Pulmonary artery endothelial cell (primary cell): Measurements from ENCODE around the gene CHST4. TPM values are rescaled to one million over a fixed set of nuclear protein-coding genes. Genes with fewer than 3 reads are reported as not detected.
"Not testable (repeated sequence)": the region's sequence is repeated elsewhere in the genome, so short reads cannot be mapped to it uniquely, and the experiment has no call there.

Experiments used
- DNase-seq: peaks from one replicate; pipeline ENCODE4 v3.0.0-alpha.2; 2011; ENCODE audit warnings: low read depth, low spot score
- total RNA-seq: library from RNA; depleted of rRNA; stranded (reverse); fragments of >200 nt; gene quantifications from 2 replicates; pipeline ENCODE4 v1.2.3, GENCODE V29; 2014

CHST4 gene
- total RNA-seq, result not detected in 2 replicates

GRCh38 chr16:71526111-71526631, at the start of gene CHST4:
Gene CHST4 (plus strand): TSS chr16:71526426. CDS start chr16:71536678, 10,252 bp downstream.
- no peak for DNase-seq

- no peak for DNase-seq
Observed at GRCh38 chr16:71476457-71477124, 49.6 kb upstream of the CHST4 start.

- no peak for DNase-seq
Observed at GRCh38 chr16:71479420-71479819, 46.8 kb upstream of the CHST4 start.

- DNase-seq, result no peak
Observed at GRCh38 chr16:71480956-71481355, 45.3 kb upstream of the CHST4 start.

GRCh38 chr16:71482569-71482968, 43.7 kb upstream of the CHST4 start:
- DNase-seq, result no peak

GRCh38 chr16:71484006-71484893, 42.0 kb upstream of the CHST4 start:
- peak; percentile 77 for DNase-seq

GRCh38 chr16:71489122-71489521, 37.1 kb upstream of the CHST4 start, which contains the start of gene ZNF19:
Gene ZNF19 (minus strand): TSS chr16:71489324. CDS start chr16:71482114, 7,210 bp downstream.
- no peak for DNase-seq

- no peak for DNase-seq
Observed at GRCh38 chr16:71490361-71490760, 35.9 kb upstream of the CHST4 start.

- no peak for DNase-seq
Observed at GRCh38 chr16:71491054-71491453, 35.2 kb upstream of the CHST4 start.

- no peak for DNase-seq
Observed at GRCh38 chr16:71492786-71493185, 33.4 kb upstream of the CHST4 start.

- DNase-seq, result no peak
Observed at GRCh38 chr16:71493213-71493612, 33.0 kb upstream of the CHST4 start.

GRCh38 chr16:71498031-71498430, 28.2 kb upstream of the CHST4 start:
- no peak for DNase-seq

GRCh38 chr16:71499775-71500364, 26.4 kb upstream of the CHST4 start:
- DNase-seq, result no peak

- DNase-seq, result no peak
Observed at GRCh38 chr16:71500964-71501363, 25.3 kb upstream of the CHST4 start.

GRCh38 chr16:71501547-71501946, 24.7 kb upstream of the CHST4 start:
- DNase-seq, result no peak

- DNase-seq, result not testable (repeated sequence)
Observed at GRCh38 chr16:71504051-71504450, 22.2 kb upstream of the CHST4 start.

- DNase-seq, result no peak
Observed at GRCh38 chr16:71504901-71505300, 21.3 kb upstream of the CHST4 start.

GRCh38 chr16:71507061-71507460, 19.2 kb upstream of the CHST4 start:
- no peak for DNase-seq

- no peak for DNase-seq
Observed at GRCh38 chr16:71513302-71513701, 12.9 kb upstream of the CHST4 start.

GRCh38 chr16:71514476-71514875, 11.8 kb upstream of the CHST4 start:
- no peak for DNase-seq

- no peak for DNase-seq
Observed at GRCh38 chr16:71515026-71515425, 11.2 kb upstream of the CHST4 start.

- no peak for DNase-seq
Observed at GRCh38 chr16:71520550-71520949, 5.7 kb upstream of the CHST4 start.
